Measurements from ENCODE around the gene ICE1. TPM values are rescaled to one million over a fixed set of nuclear protein-coding genes. Genes with fewer than 3 reads are reported as not detected.

Gene ICE1
- total RNA-seq, 4 donors from 2014 or later = 24.5 to 39.9 (median 31.4) TPM

- no peak for TF ChIP-seq CTCF (IDR thresholded peaks at IDR 0.05; ENCODE audit: low read depth)
Measured at GRCh38 chr5:5523066-5523505, 100.6 kb downstream of the ICE1 start.

GRCh38 chr5:5524327-5524726 lies 101.8 kb downstream of the ICE1 start:
- no peak for TF ChIP-seq CTCF (IDR thresholded peaks at IDR 0.05; ENCODE audit: low read depth)

- TF ChIP-seq CTCF (IDR thresholded peaks at IDR 0.05; ENCODE audit: low read depth) = no peak
Measured at GRCh38 chr5:5531371-5531770, 108.9 kb downstream of the ICE1 start.

- TF ChIP-seq CTCF (IDR thresholded peaks at IDR 0.05; ENCODE audit: low read depth) = no peak
Measured at GRCh38 chr5:5532306-5533076, 110.0 kb downstream of the ICE1 start.

- no peak for TF ChIP-seq CTCF (IDR thresholded peaks at IDR 0.05; ENCODE audit: low read depth)
Measured at GRCh38 chr5:5533927-5534326, 111.5 kb downstream of the ICE1 start.

GRCh38 chr5:5534333-5534732 lies 111.9 kb downstream of the ICE1 start:
- no peak for TF ChIP-seq CTCF (IDR thresholded peaks at IDR 0.05; ENCODE audit: low read depth)

GRCh38 chr5:5536871-5537270 lies 114.4 kb downstream of the ICE1 start:
- no peak for TF ChIP-seq CTCF (IDR thresholded peaks at IDR 0.05; ENCODE audit: low read depth)
